Psoas muscle (tissue), 8 donors: ENCODE results near the gene TUBB8. TPM values are rescaled to one million over a fixed set of nuclear protein-coding genes. Genes with fewer than 3 reads are reported as not detected.

ENCODE experiments used
- ATAC-seq, 4 donors: fragments of 200-7000 bp; cut with Tn5 transposase; one replicate each; pipeline ENCODE4 v1.9.1; 2020; ENCODE audit warnings: moderate library complexity in 3 of 4, mild to moderate bottlenecking in 2 of 4
- DNase-seq, 2 donors: peaks; one replicate each; pipeline ENCODE4 v3.0.0-alpha.2; 2020
- H3K27ac ChIP-seq: fragments of 200-600 bp; one replicate; pipeline ENCODE4 v1.8.0; 2022
- H3K27me3 ChIP-seq, 3 donors: fragments of 200-600 bp in 1 of 3; one replicate each; pipeline versions ENCODE4 v1.6.1 to v1.8.0; 2013 to 2022; ENCODE audit warnings: low read length in 2 of 3, mild to moderate bottlenecking in 2 of 3, moderate library complexity in 1 of 3; ENCODE audit not compliant: insufficient read depth in 3 of 3
- H3K36me3 ChIP-seq, 2 donors: fragments of 200-600 bp in 1 of 2; one replicate each; pipeline versions ENCODE4 v1.6.1 to v1.8.0; 2013 to 2022; ENCODE audit warnings: low read depth in 1 of 2, mild to moderate bottlenecking in 1 of 2, moderate library complexity in 1 of 2; ENCODE audit not compliant: insufficient read depth in 1 of 2
- H3K4me1 ChIP-seq: fragments of 200-600 bp; one replicate; pipeline ENCODE4 v1.8.0; 2022
- H3K4me3 ChIP-seq: fragments of 200-600 bp; one replicate; pipeline ENCODE4 v1.8.0; 2022; ENCODE audit warnings: mild to moderate bottlenecking
- H3K9me3 ChIP-seq: fragments of 200-600 bp; one replicate; pipeline ENCODE4 v1.8.0; 2022
- CTCF ChIP-seq: fragments of 200-600 bp; IDR thresholded peaks from one replicate; pipeline ENCODE4 v1.8.0; 2022; ENCODE audit warnings: antibody characterized with exemption
- WGBS, 3 donors: extraction: QIAGEN DNeasy Blood & Tissue Kit; methylation state at CpG; one replicate each; pipeline versions ENCODE4 v1.1.6 to v1.1.7; 2013; 5-methylcytosine and 5-hydroxymethylcytosine counted together
- intact Hi-C, 2 donors: fragments of 100-400 bp; cut with DNase I; formaldehyde crosslinking; loops; one replicate each; pipeline versions ENCODE4 v1.11.0 to v1.14.2; 2022
- long read RNA-seq, 2 donors: library from polyadenylated mRNA; unstranded; transcript quantifications; one replicate each; pipeline ENCODE4 v2.0.0, GENCODE V29; 2021
- polyA plus RNA-seq, 3 donors: library from polyadenylated mRNA; stranded (reverse); fragments of 200-250 nt; gene quantifications; one replicate each; pipeline ENCODE4 v1.2.3, GENCODE V29; 2013
- total RNA-seq, 4 donors: library from RNA; stranded (reverse); fragmentation: NEBNext Ultra II Directional in 2 of 4; extraction: Animal tissue kit (Norgen Biotek cat#: 25700) in 2 of 4; gene quantifications; one replicate each; pipeline versions ENCODE4 v1.2.1 to v1.2.4, GENCODE V29; 2021 to 2023
- donor health status: healthy with polysubstance abuse.
- donor health status: DM: no; HTN: no; CAD: no; lungs with moderate emphysema.
- donor health status: Bipolar disorder and iron deficiency.
- donor health status: healthy.
- donor health status: DM: yes; HTN: yes; CAD: no.
- donor health status: DM: no; HTN: no; CAD: no.
- donor health status: DM: no; HTN: no; CAD: no.
- donor health status: DM: yes; HTN: yes; CAD: no.

Gene TUBB8
- not detected for total RNA-seq
- under 1 TPM in 2 of 3 donors, not detected in 1; 0.06 to 0.07 TPM for polyA plus RNA-seq
- long read RNA-seq, donor 1: 0 reads
- long read RNA-seq, donor 2: 0 reads

GRCh38 chr10:48996-49395, at the start of gene TUBB8:
Gene TUBB8 (minus strand): TSS chr10:49296. CDS start chr10:49238, 58 bp downstream.
- H3K4me1 ChIP-seq: no peaks in the 10 kb centered on the region
- ATAC-seq (no peak), DNase-seq (no peak)
- no peaks in the 10 kb centered on the region for H3K27me3 ChIP-seq
- no peaks in the 10 kb centered on the region for H3K36me3 ChIP-seq
- intact Hi-C loops: no loop called here
- no peaks in the 10 kb centered on the region for H3K9me3 ChIP-seq
- TF ChIP-seq CTCF: no peak
- 42 to 74% (median 51%) methylated on average over 27 to 34 of the region's 34 CpGs for WGBS, 3 donors
- no peak within 1 kb of the TSS for H3K27ac ChIP-seq
- no peak within 1 kb of the TSS for H3K4me3 ChIP-seq

DNA sequence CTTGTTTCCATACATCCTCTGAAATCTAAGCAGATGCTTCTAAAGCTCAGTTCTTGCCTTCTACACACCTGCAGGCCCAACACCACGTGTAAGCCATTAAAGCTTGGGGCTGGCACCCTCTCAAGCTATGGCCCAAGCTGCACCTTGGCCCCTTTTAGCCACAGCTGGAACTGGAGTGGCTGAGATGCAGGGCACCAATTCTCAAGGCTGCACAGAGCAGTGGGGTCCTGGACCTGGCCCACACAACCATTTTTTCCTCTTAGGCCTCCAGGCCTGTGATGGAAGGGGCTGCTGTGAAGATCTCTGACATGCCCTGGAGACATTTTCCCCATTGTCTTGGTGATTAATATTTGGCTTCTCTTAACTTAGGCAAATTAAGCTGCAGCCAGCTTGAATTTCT, 47.4 kb upstream of the TUBB8 start:
- no peak for TF ChIP-seq CTCF
- H3K4me1 ChIP-seq: no peaks in the 10 kb centered on the region
- H3K36me3 ChIP-seq: no peaks in the 10 kb centered on the region
- peaks cover 5% of the 10 kb centered on the region for H3K9me3 ChIP-seq
- H3K27ac ChIP-seq: no peak overlapping the region
- 0 to 4% (median 2%) methylated on average over 1 of the region's 1 CpG for WGBS, 3 donors
- no peak overlapping the region for H3K4me3 ChIP-seq
- DNase-seq (no peak), ATAC-seq (no peak)
- intact Hi-C loops: no loop called here
- no peaks in the 10 kb centered on the region for H3K27me3 ChIP-seq

GRCh38 chr10:95356-96115, 46.4 kb upstream of the TUBB8 start:
- Histone ChIP-seq H3K9me3 (peaks cover 5% of the 10 kb centered on the region), H3K4me3 (no peak overlapping the region), H3K27me3 (no peaks in the 10 kb centered on the region), H3K36me3 (no peaks in the 10 kb centered on the region), H3K27ac (no peak overlapping the region), H3K4me1 (no peaks in the 10 kb centered on the region)
- no peak for TF ChIP-seq CTCF
- WGBS, 3 donors: 57 to 66% (median 59%) methylated on average over 2 of the region's 2 CpGs
- DNase-seq (no peak), ATAC-seq (no peak)
- intact Hi-C loops: no loop called here

GRCh38 chr10:94613-95012, 45.5 kb upstream of the TUBB8 start:
- no peaks in the 10 kb centered on the region for H3K27me3 ChIP-seq
- H3K36me3 ChIP-seq: no peaks in the 10 kb centered on the region
- WGBS, 3 donors: 17 to 22% (median 20%) methylated on average over 1 of the region's 1 CpG
- H3K4me3 ChIP-seq: no peak overlapping the region
- DNase-seq: no peak
- no peak overlapping the region for H3K27ac ChIP-seq
- TF ChIP-seq CTCF: no peak
- intact Hi-C loops: no loop called here
- peaks cover 5% of the 10 kb centered on the region for H3K9me3 ChIP-seq
- H3K4me1 ChIP-seq: no peaks in the 10 kb centered on the region
- ATAC-seq: no peak

- Histone ChIP-seq H3K4me1 (no peaks in the 10 kb centered on the region), H3K9me3 (peaks cover 5% of the 10 kb centered on the region), H3K27ac (no peak overlapping the region), H3K36me3 (no peaks in the 10 kb centered on the region), H3K27me3 (no peaks in the 10 kb centered on the region), H3K4me3 (no peak overlapping the region)
- no peak for TF ChIP-seq CTCF
- DNase-seq: no peak
- ATAC-seq: no peak
- WGBS, 3 donors: 88 to 92% (median 90%) methylated on average over 2 of the region's 2 CpGs
- intact Hi-C loops: no loop called here
Measured at GRCh38 chr10:92846-93245, 43.8 kb upstream of the TUBB8 start.
